DND-41 (cell line): ENCODE measurements around the gene NCKAP5L.

Experiments
- ATAC-seq: fragments of 200-7000 bp; cut with Tn5 transposase; 3 replicates; pipeline ENCODE4 v1.9.1; 2021; ENCODE audit warnings: low read depth; ENCODE audit not compliant: insufficient read depth
- DNase-seq: peaks from one replicate; pipeline ENCODE4 v3.0.0-alpha.2; 2020
- H2AFZ ChIP-seq: 2 replicates; pipeline ENCODE4 v1.6.0; 2012; ENCODE audit warnings: low read depth, low read length
- H3K27ac ChIP-seq: 2 replicates; pipeline ENCODE4 v1.5.1; 2012; ENCODE audit warnings: low read length, inconsistent platforms
- H3K27me3 ChIP-seq: fragments of 200-600 bp; sonication (generic); 2 replicates; pipeline ENCODE4 v1.6.0; 2012; ENCODE audit warnings: low read length, mild to moderate bottlenecking, inconsistent platforms; ENCODE audit not compliant: insufficient read depth, poor library complexity
- H3K36me3 ChIP-seq: 2 replicates; pipeline ENCODE4 v1.5.1; 2012; ENCODE audit warnings: low read length, inconsistent platforms; ENCODE audit not compliant: insufficient read depth
- H3K4me1 ChIP-seq: 2 replicates; pipeline ENCODE4 v1.5.1; 2012; ENCODE audit warnings: mild to moderate bottlenecking, low read length; ENCODE audit not compliant: insufficient read depth
- H3K4me2 ChIP-seq: 2 replicates; pipeline ENCODE4 v1.6.0; 2012; ENCODE audit warnings: mild to moderate bottlenecking, moderate library complexity, low read length, inconsistent platforms; ENCODE audit not compliant: insufficient read depth
- H3K4me3 ChIP-seq, 2 experiments: fragments of 200-600 bp in 1 of 2; shearing (Covaris generic) in 1 of 2; 2 replicates each; pipeline ENCODE4 v1.5.1; 2012 to 2016; ENCODE audit warnings: inconsistent platforms in 2 of 2, low read length in 2 of 2, mild to moderate bottlenecking in 2 of 2, low read depth in 1 of 2, moderate library complexity in 1 of 2
- H3K79me2 ChIP-seq: 2 replicates; pipeline ENCODE4 v1.6.0; 2012; ENCODE audit warnings: low read length, inconsistent platforms; ENCODE audit not compliant: insufficient read depth
- H3K9ac ChIP-seq: 2 replicates; pipeline ENCODE4 v1.6.0; 2012; ENCODE audit warnings: low read depth, mild to moderate bottlenecking, inconsistent platforms, low read length, moderate library complexity
- H3K9me3 ChIP-seq: 2 replicates; pipeline ENCODE4 v1.5.1; 2012; ENCODE audit warnings: low read length, moderate library complexity, mild to moderate bottlenecking, inconsistent platforms; ENCODE audit not compliant: insufficient read depth, severe bottlenecking
- H4K20me1 ChIP-seq: 2 replicates; pipeline ENCODE4 v1.6.0; 2012; ENCODE audit warnings: low read length; ENCODE audit not compliant: insufficient read depth
- EZH2 ChIP-seq: IDR thresholded peaks from 3 replicates; pipeline ENCODE4 v1.6.1; 2012; ENCODE audit warnings: borderline replicate concordance, low read depth, mild to moderate bottlenecking, moderate library complexity, low read length, inconsistent platforms; ENCODE audit not compliant: severe bottlenecking
- TF ChIP-seq, protein P1 (sequence below): IDR thresholded peaks from 2 replicates; pipeline ENCODE4 v1.5.1; 2012; ENCODE audit warnings: borderline replicate concordance, low read length, moderate library complexity, mild to moderate bottlenecking; ENCODE audit not compliant: poor library complexity, severe bottlenecking; ENCODE audit errors: extremely low read depth

Gene NCKAP5L

GRCh38 chr12:49870501-49871262 is 42.5 kb upstream of the NCKAP5L start:
- DNase-seq (no peak), ATAC-seq (no peak)
- Histone ChIP-seq H3K4me1 (no peaks in the 10 kb centered on the region), H4K20me1 (no peaks in the 10 kb centered on the region; the same call in 1 of the 2 replicates), H3K9me3 (no peaks in the 10 kb centered on the region), H2AFZ (no peak overlapping the region), H3K4me2 (no peak overlapping the region), H3K36me3 (no peaks in the 10 kb centered on the region), H3K79me2 (no peaks in the 10 kb centered on the region), H3K9ac (no peak overlapping the region), H3K27me3 (no peaks in the 10 kb centered on the region), H3K4me3 (no peak overlapping the region), H3K27ac (no peak overlapping the region)
- TF ChIP-seq, protein P1, sequence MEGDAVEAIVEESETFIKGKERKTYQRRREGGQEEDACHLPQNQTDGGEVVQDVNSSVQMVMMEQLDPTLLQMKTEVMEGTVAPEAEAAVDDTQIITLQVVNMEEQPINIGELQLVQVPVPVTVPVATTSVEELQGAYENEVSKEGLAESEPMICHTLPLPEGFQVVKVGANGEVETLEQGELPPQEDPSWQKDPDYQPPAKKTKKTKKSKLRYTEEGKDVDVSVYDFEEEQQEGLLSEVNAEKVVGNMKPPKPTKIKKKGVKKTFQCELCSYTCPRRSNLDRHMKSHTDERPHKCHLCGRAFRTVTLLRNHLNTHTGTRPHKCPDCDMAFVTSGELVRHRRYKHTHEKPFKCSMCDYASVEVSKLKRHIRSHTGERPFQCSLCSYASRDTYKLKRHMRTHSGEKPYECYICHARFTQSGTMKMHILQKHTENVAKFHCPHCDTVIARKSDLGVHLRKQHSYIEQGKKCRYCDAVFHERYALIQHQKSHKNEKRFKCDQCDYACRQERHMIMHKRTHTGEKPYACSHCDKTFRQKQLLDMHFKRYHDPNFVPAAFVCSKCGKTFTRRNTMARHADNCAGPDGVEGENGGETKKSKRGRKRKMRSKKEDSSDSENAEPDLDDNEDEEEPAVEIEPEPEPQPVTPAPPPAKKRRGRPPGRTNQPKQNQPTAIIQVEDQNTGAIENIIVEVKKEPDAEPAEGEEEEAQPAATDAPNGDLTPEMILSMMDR = no peak
- TF ChIP-seq EZH2 = no peak

- no peak overlapping the region for H3K4me2 ChIP-seq
- H3K79me2 ChIP-seq = no peaks in the 10 kb centered on the region
Measured at GRCh38 chr12:49869816-49870500, 41.7 kb upstream of the NCKAP5L start.

GRCh38 chr12:49868952-49869815 is 41.0 kb upstream of the NCKAP5L start:
- H2AFZ ChIP-seq = no peak overlapping the region
- no peak overlapping the region for H3K27ac ChIP-seq
- TF ChIP-seq EZH2 = no peak
- TF ChIP-seq, protein P1 = no peak
- H3K4me3 ChIP-seq = no peak overlapping the region
- H3K79me2 ChIP-seq = no peaks in the 10 kb centered on the region
- H3K4me2 ChIP-seq = no peak overlapping the region
- no peaks in the 10 kb centered on the region for H3K27me3 ChIP-seq
- H3K9ac ChIP-seq = no peak overlapping the region
- no peaks in the 10 kb centered on the region; the same call in 1 of the 2 replicates for H4K20me1 ChIP-seq
- DNase-seq (no peak), ATAC-seq (no peak)
- no peaks in the 10 kb centered on the region for H3K4me1 ChIP-seq
- no peaks in the 10 kb centered on the region for H3K36me3 ChIP-seq
- no peaks in the 10 kb centered on the region for H3K9me3 ChIP-seq

More at GRCh38 chr12:49869816-49870500, 41.7 kb upstream of the NCKAP5L start:
- no peak for ATAC-seq
- Histone ChIP-seq H3K9me3 (no peaks in the 10 kb centered on the region), H3K27ac (no peak overlapping the region), H2AFZ (no peak overlapping the region), H3K4me3 (no peak overlapping the region), H4K20me1 (no peaks in the 10 kb centered on the region; the same call in 1 of the 2 replicates), H3K36me3 (no peaks in the 10 kb centered on the region), H3K4me1 (no peaks in the 10 kb centered on the region), H3K9ac (no peak overlapping the region), H3K27me3 (no peaks in the 10 kb centered on the region)
- DNase-seq = no peak
- no peak for TF ChIP-seq EZH2
- TF ChIP-seq, protein P1 = no peak
